ENCODE results near the gene SCO1.
A peak's percentile ranks its signal among the peaks of the same experiment; 100 is the strongest.

SCO1 gene

GRCh38 chr17:10640475-10640874 is 56.9 kb downstream of the SCO1 start:
- no peak overlapping the region for H3K4me3 ChIP-seq (ENCODE audit: low read depth, low read length)
- TF ChIP-seq CTCF (IDR thresholded peaks at IDR 0.05; ENCODE audit: insufficient read depth, low read depth, low read length, missing control alignments), result no peak
- no peak for DNase-seq (ENCODE audit: low read depth)

- TF ChIP-seq CTCF (IDR thresholded peaks at IDR 0.05; ENCODE audit: insufficient read depth, low read depth, low read length, missing control alignments), result no peak
- no peak for DNase-seq (ENCODE audit: low read depth)
- H3K4me3 ChIP-seq (ENCODE audit: low read depth, low read length), result no peak overlapping the region
These were observed 59.2 kb downstream of the SCO1 start for GRCh38 chr17:10638151-10638550.

GRCh38 chr17:10635290-10635689 is 62.0 kb downstream of the SCO1 start:
- no peak for DNase-seq (ENCODE audit: low read depth)
- H3K4me3 ChIP-seq (ENCODE audit: low read depth, low read length), result no peak overlapping the region
- no peak for TF ChIP-seq CTCF (IDR thresholded peaks at IDR 0.05; ENCODE audit: insufficient read depth, low read depth, low read length, missing control alignments)

GRCh38 chr17:10633738-10634379 is 63.5 kb downstream of the SCO1 start:
- no peak overlapping the region for H3K4me3 ChIP-seq (ENCODE audit: low read depth, low read length)
- DNase-seq (ENCODE audit: low read depth), result peak; percentile 85
- no peak for TF ChIP-seq CTCF (IDR thresholded peaks at IDR 0.05; ENCODE audit: insufficient read depth, low read depth, low read length, missing control alignments)

GRCh38 chr17:10631701-10632100 is 65.6 kb downstream of the SCO1 start:
- no peak for DNase-seq (ENCODE audit: low read depth)
- no peak overlapping the region for H3K4me3 ChIP-seq (ENCODE audit: low read depth, low read length)
- TF ChIP-seq CTCF (IDR thresholded peaks at IDR 0.05; ENCODE audit: insufficient read depth, low read depth, low read length, missing control alignments), result no peak

- peak; percentile 29 for DNase-seq (ENCODE audit: low read depth)
- no peak overlapping the region for H3K4me3 ChIP-seq (ENCODE audit: low read depth, low read length)
- TF ChIP-seq CTCF (IDR thresholded peaks at IDR 0.05; ENCODE audit: insufficient read depth, low read depth, low read length, missing control alignments), result peak; percentile 86
These were observed 66.2 kb downstream of the SCO1 start for GRCh38 chr17:10631048-10631700.

GRCh38 chr17:10629706-10630105 is 67.6 kb downstream of the SCO1 start:
- no peak for TF ChIP-seq CTCF (IDR thresholded peaks at IDR 0.05; ENCODE audit: insufficient read depth, low read depth, low read length, missing control alignments)
- no peak overlapping the region for H3K4me3 ChIP-seq (ENCODE audit: low read depth, low read length)

More at GRCh38 chr17:10629706-10630105, 67.6 kb downstream of the SCO1 start:
- no peak for DNase-seq (ENCODE audit: low read depth)

Data from GM12865 (cell line).